Trophoblast cell (in vitro differentiated cells and primary cell): ENCODE results near the gene TNS3.

Experiments used
- DNase-seq, 2 donors: peaks; one replicate each; pipeline ENCODE4 v3.0.0-alpha.2; 2016
- H2AFZ ChIP-seq: 2 replicates; pipeline ENCODE4 v1.6.1; 2013; ENCODE audit warnings: low read length, moderate library complexity, mild to moderate bottlenecking; ENCODE audit not compliant: insufficient read depth, poor library complexity
- H2AK5ac ChIP-seq: 2 replicates; pipeline ENCODE4 v1.6.1; 2013; ENCODE audit warnings: mild to moderate bottlenecking, low read length
- H2BK120ac ChIP-seq: 2 replicates; pipeline ENCODE4 v1.6.1; 2013; ENCODE audit warnings: low read length, mild to moderate bottlenecking, moderate library complexity; ENCODE audit not compliant: insufficient read depth, poor library complexity
- H2BK12ac ChIP-seq: 2 replicates; pipeline ENCODE4 v1.6.1; 2013; ENCODE audit warnings: mild to moderate bottlenecking, low read length, moderate library complexity
- H2BK5ac ChIP-seq: 2 replicates; pipeline ENCODE4 v1.6.1; 2013; ENCODE audit warnings: low read length, low read depth, moderate library complexity, mild to moderate bottlenecking; ENCODE audit not compliant: poor library complexity
- H3K14ac ChIP-seq: 2 replicates; pipeline ENCODE4 v1.6.1; 2013; ENCODE audit warnings: mild to moderate bottlenecking, low read length
- H3K18ac ChIP-seq: 2 replicates; pipeline ENCODE4 v1.6.1; 2013; ENCODE audit warnings: mild to moderate bottlenecking, low read length
- H3K23ac ChIP-seq: 2 replicates; pipeline ENCODE4 v1.6.1; 2013; ENCODE audit warnings: low read length
- H3K27ac ChIP-seq: 2 replicates; pipeline ENCODE4 v1.5.1; 2013; ENCODE audit warnings: low read depth, mild to moderate bottlenecking, inconsistent platforms, low read length, moderate library complexity
- H3K27me3 ChIP-seq: 2 replicates; pipeline ENCODE4 v1.6.1; 2013; ENCODE audit warnings: inconsistent platforms, mild to moderate bottlenecking, low read length, moderate library complexity; ENCODE audit not compliant: insufficient read depth
- H3K36me3 ChIP-seq, 2 experiments: 1 replicate in 1 of 2; 2 replicates in 1 of 2; pipeline ENCODE4 v1.6.1; 2013; ENCODE audit warnings: low read length in 2 of 2, mild to moderate bottlenecking in 2 of 2, moderate library complexity in 1 of 2; ENCODE audit not compliant: insufficient read depth in 2 of 2, control insufficient read depth in 1 of 2
- H3K4ac ChIP-seq: 2 replicates; pipeline ENCODE4 v1.6.1; 2013; ENCODE audit warnings: low read depth, mild to moderate bottlenecking, low read length, moderate library complexity
- H3K4me1 ChIP-seq, 2 experiments: 1 replicate in 1 of 2; 2 replicates in 1 of 2; pipeline ENCODE4 v1.6.1; 2013; ENCODE audit warnings: low read length in 2 of 2, mild to moderate bottlenecking in 2 of 2, moderate library complexity in 1 of 2; ENCODE audit not compliant: insufficient read depth in 2 of 2, control insufficient read depth in 1 of 2
- H3K4me2 ChIP-seq: 2 replicates; pipeline ENCODE4 v1.6.1; 2013; ENCODE audit warnings: inconsistent platforms, mild to moderate bottlenecking, low read length, moderate library complexity
- H3K4me3 ChIP-seq: 2 replicates; pipeline ENCODE4 v1.5.1; 2013; ENCODE audit warnings: mild to moderate bottlenecking, low read depth, low read length, inconsistent platforms
- H3K79me1 ChIP-seq: one replicate; pipeline ENCODE4 v1.6.1; 2013; ENCODE audit warnings: low read length
- H3K79me2 ChIP-seq: 2 replicates; pipeline ENCODE4 v1.6.1; 2013; ENCODE audit warnings: low read length, mild to moderate bottlenecking; ENCODE audit not compliant: control insufficient read depth, insufficient read depth, poor library complexity
- H3K9ac ChIP-seq: 2 replicates; pipeline ENCODE4 v1.6.1; 2013; ENCODE audit warnings: mild to moderate bottlenecking, low read length
- H3K9me3 ChIP-seq: 2 replicates; pipeline ENCODE4 v1.6.1; 2013; ENCODE audit warnings: low read depth, mild to moderate bottlenecking, control low read depth, inconsistent platforms, low read length; ENCODE audit not compliant: insufficient read depth
- H4K12ac ChIP-seq: 2 replicates; pipeline ENCODE4 v1.6.1; 2013; ENCODE audit warnings: low read depth, mild to moderate bottlenecking, low read length, moderate library complexity
- H4K8ac ChIP-seq: 2 replicates; pipeline ENCODE4 v1.6.1; 2013; ENCODE audit warnings: low read depth, mild to moderate bottlenecking, low read length, moderate library complexity
- H4K91ac ChIP-seq: one replicate; pipeline ENCODE4 v1.6.1; 2013; ENCODE audit warnings: low read depth, mild to moderate bottlenecking, low read length, moderate library complexity
- WGBS: extraction: QIAGEN DNeasy Blood & Tissue Kit; methylation state at CpG from one replicate; pipeline ENCODE4 v1.1.7; 2013; ENCODE audit warnings: missing lambda C conversion rate; ENCODE audit not compliant: insufficient read length, insufficient coverage; ENCODE audit errors: extremely low coverage; 5-methylcytosine and 5-hydroxymethylcytosine counted together

TNS3 gene

GRCh38 chr7:47328392-47329319 is 253.3 kb downstream of the TNS3 start:
- Histone ChIP-seq H2BK120ac (peak overlapping the region; percentile 79), H3K27ac (peak overlapping the region; percentile 95), H3K4me1 (peaks cover 36 to 51% of the 10 kb centered on the region in 2 experiments), H3K14ac (peak overlapping the region; percentile 84), H3K23ac (no peak overlapping the region), H3K4ac (peak overlapping the region; percentile 76), H2BK12ac (peak overlapping the region; percentile 92), H3K9me3 (no peaks in the 10 kb centered on the region), H3K18ac (peak overlapping the region; percentile 92), H4K12ac (peak overlapping the region; percentile 78), H3K9ac (peak overlapping the region; percentile 2), H3K36me3 (peaks cover 25 to 43% of the 10 kb centered on the region in 2 experiments), H3K79me1 (peaks cover 28% of the 10 kb centered on the region), H4K91ac (peak overlapping the region; percentile 93), H3K4me2 (peak overlapping the region; percentile 55), H4K8ac (peak overlapping the region; percentile 74), H2AFZ (peak overlapping the region; percentile 45), H3K79me2 (peaks cover 6% of the 10 kb centered on the region), H3K27me3 (no peaks in the 10 kb centered on the region), H3K4me3 (peak overlapping the region; percentile 45), H2AK5ac (peak overlapping the region; percentile 92), H2BK5ac (peak overlapping the region; percentile 76)
- no CpG with 5 or more reads among the region's 7 CpGs for WGBS
- DNase-seq = peak in 1 of 2 donors; percentile 26

DNA sequence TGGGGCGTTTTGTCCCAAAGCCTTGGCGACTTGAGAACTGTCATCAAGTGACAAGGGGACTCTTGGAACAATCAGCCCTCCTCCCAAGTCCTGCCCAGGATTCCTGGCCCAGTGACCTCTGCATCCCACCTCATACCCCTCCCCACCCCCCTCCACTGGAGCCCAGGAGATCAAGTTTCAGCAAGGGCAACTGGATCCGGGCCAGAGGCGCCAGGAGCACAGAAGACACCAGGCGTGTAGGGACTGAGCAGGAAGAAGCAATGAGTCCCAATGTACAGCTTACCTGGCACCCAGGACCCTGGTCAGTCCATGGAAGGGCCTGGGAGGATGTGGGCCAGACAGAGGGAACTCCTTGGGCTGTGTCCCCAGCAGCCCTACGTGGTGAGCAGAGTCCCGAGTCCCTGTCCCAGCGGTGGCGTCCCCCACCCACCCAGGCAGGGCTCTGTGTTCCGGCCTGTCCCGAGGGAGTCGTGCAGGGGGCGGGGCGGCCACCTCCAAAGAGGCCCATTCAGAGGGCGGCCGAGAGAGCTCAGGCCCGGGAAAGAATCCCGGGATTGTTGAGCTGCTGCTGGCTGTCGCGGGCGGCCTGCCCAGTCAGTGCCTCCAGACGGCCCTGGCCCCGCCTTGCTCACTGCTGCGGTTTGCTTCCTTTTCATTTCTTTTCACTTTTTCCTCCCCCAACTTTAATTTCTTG is 254.1 kb downstream of the TNS3 start:
- Histone ChIP-seq H4K91ac (peak overlapping the region; percentile 93), H3K4me1 (peaks cover 36 to 52% of the 10 kb centered on the region in 2 experiments), H4K8ac (peak overlapping the region; percentile 74), H3K9me3 (no peaks in the 10 kb centered on the region), H3K27ac (peak overlapping the region; percentile 95), H3K4ac (no peak overlapping the region), H2AK5ac (no peak overlapping the region), H2BK120ac (peak overlapping the region; percentile 79), H2BK12ac (peak overlapping the region; percentile 9), H3K9ac (no peak overlapping the region), H3K18ac (peak overlapping the region; percentile 92), H3K4me2 (peak overlapping the region; percentile 55), H3K27me3 (no peaks in the 10 kb centered on the region), H2BK5ac (peak overlapping the region; percentile 76), H3K79me2 (peaks cover 6% of the 10 kb centered on the region), H3K79me1 (peaks cover 28% of the 10 kb centered on the region), H3K36me3 (peaks cover 27 to 40% of the 10 kb centered on the region in 2 experiments), H3K4me3 (peak overlapping the region; percentile 45), H3K23ac (no peak overlapping the region), H3K14ac (peak overlapping the region; percentile 22), H4K12ac (peak overlapping the region; percentile 45), H2AFZ (no peak overlapping the region)
- WGBS = no CpG with 5 or more reads among the region's 24 CpGs
- peak; percentile 79 to 81 for DNase-seq

- peak overlapping the region; percentile 22 for H3K14ac ChIP-seq
- peak overlapping the region; percentile 39 for H4K8ac ChIP-seq
- H3K27me3 ChIP-seq = no peaks in the 10 kb centered on the region
- no peak overlapping the region for H3K4ac ChIP-seq
- no peak overlapping the region for H2AFZ ChIP-seq
- no peak overlapping the region for H3K9ac ChIP-seq
- peak overlapping the region; percentile 12 for H2BK120ac ChIP-seq
- H3K4me1 ChIP-seq = peaks cover 36 to 53% of the 10 kb centered on the region in 2 experiments
- H3K27ac ChIP-seq = peak overlapping the region; percentile 95
- H3K18ac ChIP-seq = peak overlapping the region; percentile 59
- H3K36me3 ChIP-seq = peaks cover 29 to 40% of the 10 kb centered on the region in 2 experiments
- H3K4me2 ChIP-seq = peak overlapping the region; percentile 55
- H3K4me3 ChIP-seq = no peak overlapping the region
- peak overlapping the region; percentile 76 for H2BK5ac ChIP-seq
- no CpG with 5 or more reads among the region's 7 CpGs for WGBS
- H3K9me3 ChIP-seq = no peaks in the 10 kb centered on the region
- H2AK5ac ChIP-seq = peak overlapping the region; percentile 50
- peaks cover 8% of the 10 kb centered on the region for H3K79me2 ChIP-seq
- peak overlapping the region; percentile 75 for H4K91ac ChIP-seq
- no peak for DNase-seq
- H3K79me1 ChIP-seq = peaks cover 28% of the 10 kb centered on the region
- H2BK12ac ChIP-seq = no peak overlapping the region
- H3K23ac ChIP-seq = no peak overlapping the region
- no peak overlapping the region for H4K12ac ChIP-seq
These were observed 254.6 kb downstream of the TNS3 start for GRCh38 chr7:47327346-47327697.

- WGBS = no CpG with 5 or more reads among the region's 8 CpGs
- Histone ChIP-seq H3K9me3 (no peaks in the 10 kb centered on the region), H2BK120ac (no peak overlapping the region), H3K18ac (peak overlapping the region; percentile 78), H3K36me3 (peaks cover 26 to 38% of the 10 kb centered on the region in 2 experiments), H4K91ac (peak overlapping the region; percentile 79), H2BK12ac (peak overlapping the region; percentile 81), H3K27ac (peak overlapping the region; percentile 95), H4K8ac (peak overlapping the region; percentile 76), H3K14ac (peak overlapping the region; percentile 86), H2AK5ac (peak overlapping the region; percentile 64), H3K9ac (no peak overlapping the region), H2AFZ (no peak overlapping the region), H3K23ac (no peak overlapping the region), H3K4me3 (no peak overlapping the region), H3K27me3 (no peaks in the 10 kb centered on the region), H4K12ac (no peak overlapping the region), H2BK5ac (peak overlapping the region; percentile 78), H3K4me2 (no peak overlapping the region), H3K4ac (peak overlapping the region; percentile 43), H3K79me2 (peaks cover 8% of the 10 kb centered on the region), H3K4me1 (peaks cover 36 to 51% of the 10 kb centered on the region in 2 experiments), H3K79me1 (peaks cover 28% of the 10 kb centered on the region)
- peak in 1 of 2 donors; percentile 40 for DNase-seq
These were observed 255.1 kb downstream of the TNS3 start for GRCh38 chr7:47326808-47327207.
